Esophagus muscularis mucosa (tissue), 4 donors: ENCODE measurements around the gene NUCB1. TPM values are rescaled to one million over a fixed set of nuclear protein-coding genes. Genes with fewer than 3 reads are reported as not detected.
"Not testable (repeated sequence)": the region's sequence is repeated elsewhere in the genome, so short reads cannot be mapped to it uniquely, and the experiment has no call there.

Source experiments
- DNase-seq: peaks from one replicate; pipeline ENCODE4 v3.0.0-alpha.2; 2017; ENCODE audit errors: extremely low spot score
- H3K27ac ChIP-seq, 4 donors: fragments of 200-600 bp; sonication (generic); replicated peaks in 1 of 4; 1 replicate in 3 of 4; 2 replicates in 1 of 4; pipeline ENCODE4 v1.5.1; 2016 to 2019; ENCODE audit warnings: mild to moderate bottlenecking in 1 of 4
- H3K27me3 ChIP-seq, 4 donors: fragments of 200-600 bp; sonication (generic); one replicate each; pipeline versions ENCODE4 v1.5.1 to v1.6.0; 2016 to 2019
- H3K36me3 ChIP-seq, 4 donors: fragments of 200-600 bp; sonication (generic); one replicate each; pipeline ENCODE4 v1.5.1; 2016 to 2019
- H3K4me1 ChIP-seq, 4 donors: fragments of 200-600 bp; sonication (generic); one replicate each; pipeline ENCODE4 v1.5.1; 2016 to 2019
- H3K4me3 ChIP-seq, 4 donors: fragments of 200-600 bp; sonication (generic); 1 replicate in 2 of 4; 2 replicates in 2 of 4; pipeline ENCODE4 v1.5.1; 2016 to 2019; ENCODE audit warnings: mild to moderate bottlenecking in 4 of 4, moderate library complexity in 1 of 4
- H3K9me3 ChIP-seq, 4 donors: fragments of 200-600 bp; sonication (generic); 1 replicate in 3 of 4; 2 replicates in 1 of 4; pipeline ENCODE4 v1.5.1; 2016 to 2019
- EP300 ChIP-seq: sonication (generic); formaldehyde crosslinking; IDR thresholded peaks from one replicate; pipeline ENCODE4 v1.6.1; 2017; ENCODE audit warnings: antibody characterized with exemption
- POLR2A ChIP-seq: fragments of 450-650 bp; IDR thresholded peaks from one replicate; pipeline ENCODE4 v1.6.1; 2017; ENCODE audit warnings: antibody characterized with exemption, moderate library complexity, mild to moderate bottlenecking, low read depth
- POLR2AphosphoS5 ChIP-seq, 2 donors: sonication (generic); formaldehyde crosslinking; IDR thresholded peaks; one replicate each; pipeline ENCODE4 v1.6.1; 2017; ENCODE audit warnings: antibody characterized with exemption in 2 of 2
- WGBS: methylation state at CpG from one replicate; pipeline ENCODE4 v1.1.5; 2018; 5-methylcytosine and 5-hydroxymethylcytosine counted together
- intact Hi-C: fragments of 100-400 bp; cut with DNase I; formaldehyde crosslinking; loops from one replicate; pipeline ENCODE4 v1.15.1; 2023
- total RNA-seq, 4 donors: library from RNA; depleted of rRNA; stranded (reverse); fragments of >200 nt; gene quantifications; one replicate each; pipeline versions ENCODE4 v1.1.0 to v1.2.1, GENCODE V29; 2016
- TF ChIP-seq, protein P1 (sequence below), 3 experiments: fragments of 200-600 bp in 2 of 3; fragments of 450-650 bp in 1 of 3; sonication (generic) in 2 of 3; IDR thresholded peaks; one replicate each; pipeline ENCODE4 v1.5.1; 2017 to 2019; ENCODE audit warnings: antibody characterized with exemption in 3 of 3, mild to moderate bottlenecking in 2 of 3, moderate library complexity in 1 of 3

Gene NUCB1
- total RNA-seq, 4 donors from 2014 or later: 179 to 356 (median 284) TPM

GRCh38 chr19:48895226-48895625 lies 4.9 kb upstream of the NUCB1 start:
- no peak overlapping the region for H3K27ac ChIP-seq
- H3K4me1 ChIP-seq: peaks cover 11 to 27% (median 25%) of the 10 kb centered on the region in 4 donors
- no peaks in the 10 kb centered on the region for H3K36me3 ChIP-seq
- no peaks in the 10 kb centered on the region for H3K27me3 ChIP-seq
- peak overlapping the region in 3 of 4 donors; percentile 52 to 61 (median 56) for H3K4me3 ChIP-seq
- H3K9me3 ChIP-seq: no peaks in the 10 kb centered on the region
- 81% methylated on average over 13 of the region's 21 CpGs for WGBS
- TF ChIP-seq, protein P1, sequence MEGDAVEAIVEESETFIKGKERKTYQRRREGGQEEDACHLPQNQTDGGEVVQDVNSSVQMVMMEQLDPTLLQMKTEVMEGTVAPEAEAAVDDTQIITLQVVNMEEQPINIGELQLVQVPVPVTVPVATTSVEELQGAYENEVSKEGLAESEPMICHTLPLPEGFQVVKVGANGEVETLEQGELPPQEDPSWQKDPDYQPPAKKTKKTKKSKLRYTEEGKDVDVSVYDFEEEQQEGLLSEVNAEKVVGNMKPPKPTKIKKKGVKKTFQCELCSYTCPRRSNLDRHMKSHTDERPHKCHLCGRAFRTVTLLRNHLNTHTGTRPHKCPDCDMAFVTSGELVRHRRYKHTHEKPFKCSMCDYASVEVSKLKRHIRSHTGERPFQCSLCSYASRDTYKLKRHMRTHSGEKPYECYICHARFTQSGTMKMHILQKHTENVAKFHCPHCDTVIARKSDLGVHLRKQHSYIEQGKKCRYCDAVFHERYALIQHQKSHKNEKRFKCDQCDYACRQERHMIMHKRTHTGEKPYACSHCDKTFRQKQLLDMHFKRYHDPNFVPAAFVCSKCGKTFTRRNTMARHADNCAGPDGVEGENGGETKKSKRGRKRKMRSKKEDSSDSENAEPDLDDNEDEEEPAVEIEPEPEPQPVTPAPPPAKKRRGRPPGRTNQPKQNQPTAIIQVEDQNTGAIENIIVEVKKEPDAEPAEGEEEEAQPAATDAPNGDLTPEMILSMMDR (IDR thresholded peaks at IDR 0.05): no peak
- no peak for TF ChIP-seq EP300
- no peak for TF ChIP-seq POLR2A
- TF ChIP-seq POLR2AphosphoS5 (IDR thresholded peaks at IDR 0.05): no peak
- intact Hi-C loops: no loop called here
- DNase-seq: no peak

DNA sequence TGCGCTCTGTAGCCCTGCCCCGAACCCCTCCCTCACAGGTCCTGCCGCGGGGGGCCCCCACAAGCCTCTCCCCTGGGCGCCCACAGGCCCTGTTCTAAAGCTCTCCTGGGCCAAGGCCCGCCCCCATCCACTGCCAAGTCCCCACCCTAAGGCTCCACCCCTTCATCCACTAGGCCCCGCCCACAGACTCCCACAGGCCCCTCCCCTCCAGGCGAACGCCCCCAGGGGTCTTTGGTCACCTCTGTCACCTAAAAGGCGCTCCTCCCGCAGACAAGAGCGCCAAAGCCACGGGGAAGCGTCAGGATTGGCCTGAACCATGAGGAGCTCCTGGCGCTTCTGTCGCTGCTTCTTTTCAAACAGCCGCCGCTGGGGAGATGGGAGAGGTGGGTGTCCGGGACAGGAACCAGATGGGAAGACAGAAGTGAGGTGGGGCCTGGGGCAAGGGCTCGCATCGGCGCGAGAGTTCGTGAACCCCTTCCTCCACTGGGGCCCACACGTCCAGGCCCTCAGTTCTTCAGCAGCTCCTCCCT lies 3.9 kb upstream of the NUCB1 start:
- intact Hi-C loops: no loop called here
- Histone ChIP-seq H3K27ac (peak overlapping the region; percentile 79 to 87 (median 83)), H3K4me3 (peak overlapping the region; percentile 52 to 61 (median 58)), H3K36me3 (no peaks in the 10 kb centered on the region), H3K27me3 (no peaks in the 10 kb centered on the region), H3K9me3 (no peaks in the 10 kb centered on the region), H3K4me1 (peaks cover 16 to 35% (median 34%) of the 10 kb centered on the region in 4 donors)
- TF ChIP-seq, protein P1 (IDR thresholded peaks at IDR 0.05): no peak
- peak in 1 of 2 donors; percentile 27 for TF ChIP-seq POLR2AphosphoS5 (IDR thresholded peaks at IDR 0.05)
- TF ChIP-seq EP300: no peak
- no peak for TF ChIP-seq POLR2A
- WGBS: 15% methylated on average over 24 of the region's 25 CpGs
- DNase-seq: peak; percentile 93

DNA sequence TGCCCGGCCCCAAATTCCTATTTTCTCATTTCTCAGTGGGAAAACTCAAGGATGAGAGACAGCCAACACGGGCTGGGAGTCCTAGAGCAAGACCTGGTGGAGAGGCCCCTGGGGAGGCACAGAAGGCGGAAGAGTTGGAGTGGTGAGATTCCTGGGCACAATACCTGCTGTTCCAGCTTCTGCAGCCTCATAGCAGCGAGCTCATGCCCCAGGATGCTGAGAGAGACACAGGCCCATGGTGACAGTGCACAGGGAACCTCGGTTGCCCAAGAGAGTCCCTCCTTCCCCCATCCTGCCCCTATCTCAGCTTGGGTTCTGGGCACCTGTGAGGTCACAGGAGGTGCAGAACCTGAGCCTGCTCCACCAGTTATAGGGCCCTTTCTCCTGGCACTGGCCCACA lies 2.9 kb upstream of the NUCB1 start:
- WGBS: 90% methylated on average over 5 of the region's 5 CpGs
- Histone ChIP-seq H3K4me1 (peaks cover 25 to 44% (median 43%) of the 10 kb centered on the region in 4 donors), H3K9me3 (no peaks in the 10 kb centered on the region), H3K4me3 (no peak overlapping the region), H3K27ac (peak overlapping the region; percentile 79 to 87 (median 83)), H3K27me3 (no peaks in the 10 kb centered on the region), H3K36me3 (peaks cover 0 to 5% (median 2%) of the 10 kb centered on the region in 4 donors)
- intact Hi-C loops: no loop called here
- no peak for TF ChIP-seq EP300
- no peak for TF ChIP-seq POLR2AphosphoS5 (IDR thresholded peaks at IDR 0.05)
- TF ChIP-seq, protein P1 (IDR thresholded peaks at IDR 0.05): no peak
- TF ChIP-seq POLR2A: no peak
- DNase-seq: no peak

DNA sequence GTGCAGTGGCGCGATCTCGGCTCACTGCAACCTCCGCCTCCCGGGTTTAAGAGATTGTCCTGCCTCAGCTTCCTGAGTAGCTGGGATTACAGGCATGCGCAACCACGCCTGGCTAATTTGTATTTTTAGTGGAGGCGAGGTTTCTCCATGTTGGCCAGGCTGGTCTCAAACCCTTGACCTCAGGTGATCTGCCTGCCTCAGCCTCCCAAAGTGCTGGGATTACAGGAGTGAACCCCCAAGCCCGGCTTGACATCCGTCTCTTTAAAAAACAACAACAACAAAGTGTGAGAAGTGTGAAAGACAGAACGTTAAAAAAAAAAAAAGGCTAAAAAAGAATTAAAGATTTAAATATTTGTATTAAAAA lies 744 bp upstream of the NUCB1 start:
- Histone ChIP-seq H3K4me3 (peak overlapping the region; percentile 70 to 90 (median 76)), H3K27ac (peak overlapping the region; percentile 86 to 93 (median 92)), H3K4me1 (peaks cover 36 to 63% (median 54%) of the 10 kb centered on the region in 4 donors), H3K36me3 (peaks cover 0 to 15% (median 12%) of the 10 kb centered on the region in 4 donors)
- H3K9me3 ChIP-seq, H3K27me3 ChIP-seq, DNase-seq, intact Hi-C loops: not testable (repeated sequence)
- 89% methylated on average over 11 of the region's 11 CpGs for WGBS

GRCh38 chr19:48900477-48901406 lies 630 bp downstream of the NUCB1 start:
- DNase-seq: no peak
- H3K27ac ChIP-seq: peak overlapping the region; percentile 86 to 93 (median 92)
- H3K4me1 ChIP-seq: peaks cover 31 to 58% (median 46%) of the 10 kb centered on the region in 4 donors
- 11% methylated on average over 15 of the region's 24 CpGs for WGBS
- intact Hi-C loops: no loop called here
- H3K9me3 ChIP-seq: no peaks in the 10 kb centered on the region
- H3K4me3 ChIP-seq: peak overlapping the region; percentile 70 to 90 (median 76)
- TF ChIP-seq, protein P1 (IDR thresholded peaks at IDR 0.05): no peak
- TF ChIP-seq POLR2AphosphoS5 (IDR thresholded peaks at IDR 0.05) (no peak), EP300 (no peak), POLR2A (no peak)
- H3K36me3 ChIP-seq: peaks cover 0 to 29% (median 26%) of the 10 kb centered on the region in 4 donors
- H3K27me3 ChIP-seq: no peaks in the 10 kb centered on the region

- H3K4me3 ChIP-seq, intact Hi-C loops: not testable (repeated sequence)
These were observed 2.2 kb downstream of the NUCB1 start for GRCh38 chr19:48902291-48902690.

GRCh38 chr19:48903788-48904187 lies 3.7 kb downstream of the NUCB1 start:
- Histone ChIP-seq H3K36me3 (peaks cover 2 to 58% (median 55%) of the 10 kb centered on the region in 4 donors), H3K4me1 (peaks cover 32 to 47% (median 39%) of the 10 kb centered on the region in 4 donors)
- intact Hi-C loops, H3K9me3 ChIP-seq, H3K4me3 ChIP-seq, H3K27ac ChIP-seq, DNase-seq, H3K27me3 ChIP-seq: not testable (repeated sequence)

More at GRCh38 chr19:48902291-48902690, 2.2 kb downstream of the NUCB1 start:
- H3K27ac ChIP-seq, H3K9me3 ChIP-seq, DNase-seq, H3K27me3 ChIP-seq: not testable (repeated sequence)
- WGBS: 96% methylated on average over 7 of the region's 7 CpGs
- Histone ChIP-seq H3K36me3 (peaks cover 0 to 44% (median 41%) of the 10 kb centered on the region in 4 donors), H3K4me1 (peaks cover 29 to 47% (median 37%) of the 10 kb centered on the region in 4 donors)
